Neural cell (in vitro differentiated cells): ENCODE results near the gene TMEM218.
A peak's percentile ranks its signal among the peaks of the same experiment; 100 is the strongest.

Experiments
- EP300 ChIP-seq: fragments of 450-650 bp; conservative IDR thresholded peaks from 2 replicates; pipeline ENCODE4 v1.6.1; 2014; ENCODE audit warnings: antibody characterized with exemption, mild to moderate bottlenecking, moderate library complexity; ENCODE audit not compliant: poor library complexity, severe bottlenecking
- EZH2 ChIP-seq: fragments of 200-600, 300-800 bp; shearing (Covaris generic), sonication (generic); IDR thresholded peaks from 2 replicates; pipeline ENCODE4 v1.6.1; 2014; ENCODE audit warnings: antibody characterized with exemption, low read length, borderline replicate concordance, mild to moderate bottlenecking; ENCODE audit not compliant: insufficient read depth, poor library complexity, severe bottlenecking
- POLR2AphosphoS5 ChIP-seq: IDR thresholded peaks from 2 replicates; pipeline ENCODE4 v1.6.1; 2012
- TF ChIP-seq, protein P1 (sequence below): fragments of 450-650 bp; IDR thresholded peaks from 2 replicates; pipeline ENCODE4 v1.5.1; 2014; ENCODE audit warnings: antibody characterized with exemption, mild to moderate bottlenecking, moderate library complexity; ENCODE audit not compliant: poor library complexity, severe bottlenecking

DNA sequence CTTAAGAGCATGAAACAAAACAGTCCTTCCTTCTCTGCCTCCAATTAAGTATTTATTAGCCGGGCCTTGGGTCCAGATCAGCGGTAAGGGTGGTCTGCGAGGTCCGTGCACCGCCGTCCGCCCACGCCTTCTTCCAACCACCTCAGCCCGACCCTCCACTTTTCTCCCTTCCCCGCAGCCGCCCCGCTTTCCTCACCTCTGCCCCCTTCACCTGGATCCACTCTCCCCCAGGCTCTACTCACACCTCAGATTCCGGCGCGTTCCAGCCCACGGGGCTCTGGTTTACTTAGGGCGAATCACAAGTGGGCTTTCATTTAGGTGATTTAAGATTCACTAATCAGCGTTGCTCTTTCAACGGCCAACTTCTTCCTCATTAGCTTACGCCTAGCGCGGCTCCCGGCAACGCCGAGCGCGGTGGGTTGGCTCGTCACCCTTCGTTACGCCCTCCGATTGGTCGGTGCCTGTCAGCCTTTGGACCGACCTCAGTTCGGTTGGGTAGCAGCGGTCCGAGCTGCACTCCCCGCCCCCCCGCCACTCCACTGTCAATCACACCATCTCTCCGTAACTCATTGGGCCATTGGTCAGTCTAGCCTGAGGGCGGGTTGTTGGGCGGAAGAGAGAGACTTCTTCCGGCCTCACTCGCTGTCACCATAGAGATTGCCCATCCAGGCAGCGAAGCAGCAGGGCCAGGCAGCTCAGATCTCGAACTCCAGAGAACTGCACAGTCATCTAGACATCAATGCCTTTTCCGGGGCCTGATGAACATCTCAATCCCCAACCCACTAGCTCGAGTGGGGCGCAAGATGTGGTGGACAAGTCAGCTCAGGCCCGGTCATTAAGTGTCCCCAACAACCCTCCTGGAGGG is at the start of gene TMEM218:
- TF ChIP-seq, protein P1, sequence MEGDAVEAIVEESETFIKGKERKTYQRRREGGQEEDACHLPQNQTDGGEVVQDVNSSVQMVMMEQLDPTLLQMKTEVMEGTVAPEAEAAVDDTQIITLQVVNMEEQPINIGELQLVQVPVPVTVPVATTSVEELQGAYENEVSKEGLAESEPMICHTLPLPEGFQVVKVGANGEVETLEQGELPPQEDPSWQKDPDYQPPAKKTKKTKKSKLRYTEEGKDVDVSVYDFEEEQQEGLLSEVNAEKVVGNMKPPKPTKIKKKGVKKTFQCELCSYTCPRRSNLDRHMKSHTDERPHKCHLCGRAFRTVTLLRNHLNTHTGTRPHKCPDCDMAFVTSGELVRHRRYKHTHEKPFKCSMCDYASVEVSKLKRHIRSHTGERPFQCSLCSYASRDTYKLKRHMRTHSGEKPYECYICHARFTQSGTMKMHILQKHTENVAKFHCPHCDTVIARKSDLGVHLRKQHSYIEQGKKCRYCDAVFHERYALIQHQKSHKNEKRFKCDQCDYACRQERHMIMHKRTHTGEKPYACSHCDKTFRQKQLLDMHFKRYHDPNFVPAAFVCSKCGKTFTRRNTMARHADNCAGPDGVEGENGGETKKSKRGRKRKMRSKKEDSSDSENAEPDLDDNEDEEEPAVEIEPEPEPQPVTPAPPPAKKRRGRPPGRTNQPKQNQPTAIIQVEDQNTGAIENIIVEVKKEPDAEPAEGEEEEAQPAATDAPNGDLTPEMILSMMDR = no peak
- TF ChIP-seq EZH2 (no peak), EP300 (peak; percentile 42), POLR2AphosphoS5 (peak; percentile 87)
